Mesothelial cell of epicardium (in vitro differentiated cells): ENCODE measurements around the gene WWOX. TPM values are rescaled to one million over a fixed set of nuclear protein-coding genes. Genes with fewer than 3 reads are reported as not detected.

Experiments used
- DNase-seq, 2 experiments: peaks; one replicate each; pipeline ENCODE4 v3.0.0; 2021; ENCODE audit warnings: low spot score in 2 of 2; ENCODE audit not compliant: unreplicated experiment in 2 of 2
- H3K27ac Mint-ChIP-seq: 2 replicates; pipeline ENCODE4 v1.8.0; 2021; ENCODE audit warnings: mixed read lengths
- H3K27me3 Mint-ChIP-seq: 2 replicates; pipeline ENCODE4 v1.8.0; 2021; ENCODE audit warnings: low read depth, mixed read lengths
- H3K36me3 Mint-ChIP-seq: 2 replicates; pipeline ENCODE4 v1.8.0; 2021; ENCODE audit warnings: mixed read lengths
- H3K4me1 Mint-ChIP-seq: 2 replicates; pipeline ENCODE4 v1.8.0; 2021; ENCODE audit warnings: mixed read lengths
- H3K4me3 Mint-ChIP-seq: 2 replicates; pipeline ENCODE4 v1.8.0; 2021; ENCODE audit warnings: mild to moderate bottlenecking, moderate library complexity, mixed read lengths
- H3K9me3 Mint-ChIP-seq: 2 replicates; pipeline ENCODE4 v1.8.0; 2021; ENCODE audit warnings: mixed read lengths
- total RNA-seq: library from RNA; stranded (reverse); gene quantifications from 3 replicates; pipeline ENCODE4 v1.2.1, GENCODE V29; 2021
- TF ChIP-seq, protein P1 (sequence below): fragments of 200-600 bp; sonication (generic); IDR thresholded peaks from one replicate; pipeline ENCODE4 v1.5.0; 2021; ENCODE audit warnings: antibody characterized with exemption; ENCODE audit not compliant: unreplicated experiment

The WWOX gene
- total RNA-seq, 1 donor from 2014 or later = 29.7 TPM

DNA sequence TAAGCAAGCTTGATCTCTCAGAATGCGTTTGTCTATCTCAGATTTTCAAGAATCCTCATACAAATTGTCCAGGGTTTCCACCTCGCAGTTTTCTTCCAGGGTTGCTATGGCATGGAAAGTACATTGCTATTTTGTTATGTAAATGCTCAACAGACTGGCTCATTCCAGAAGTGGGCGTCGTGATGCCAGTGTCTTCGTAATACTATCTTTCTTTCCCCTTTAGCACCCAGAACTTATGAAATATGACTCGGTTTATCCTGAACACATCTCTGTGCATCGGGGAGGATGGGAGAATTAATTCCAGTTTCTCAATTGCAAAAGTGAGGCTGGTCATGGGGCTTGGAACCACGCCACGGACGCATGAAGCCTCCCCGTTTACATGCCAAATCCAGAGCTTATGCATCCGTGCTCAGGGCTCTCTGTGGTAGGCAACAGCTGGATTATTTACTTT is 405.0 kb downstream of the WWOX start:
- DNase-seq = no peak

GRCh38 chr16:78505036-78505435 is 405.6 kb downstream of the WWOX start:
- Mint-ChIP-seq H3K4me3 (no peak overlapping the region), H3K4me1 (peaks cover 33% of the 10 kb centered on the region), H3K27me3 (peaks cover 3% of the 10 kb centered on the region), H3K27ac (no peak overlapping the region), H3K9me3 (peaks cover 5% of the 10 kb centered on the region), H3K36me3 (no peaks in the 10 kb centered on the region)
- no peak for DNase-seq
- TF ChIP-seq, protein P1, sequence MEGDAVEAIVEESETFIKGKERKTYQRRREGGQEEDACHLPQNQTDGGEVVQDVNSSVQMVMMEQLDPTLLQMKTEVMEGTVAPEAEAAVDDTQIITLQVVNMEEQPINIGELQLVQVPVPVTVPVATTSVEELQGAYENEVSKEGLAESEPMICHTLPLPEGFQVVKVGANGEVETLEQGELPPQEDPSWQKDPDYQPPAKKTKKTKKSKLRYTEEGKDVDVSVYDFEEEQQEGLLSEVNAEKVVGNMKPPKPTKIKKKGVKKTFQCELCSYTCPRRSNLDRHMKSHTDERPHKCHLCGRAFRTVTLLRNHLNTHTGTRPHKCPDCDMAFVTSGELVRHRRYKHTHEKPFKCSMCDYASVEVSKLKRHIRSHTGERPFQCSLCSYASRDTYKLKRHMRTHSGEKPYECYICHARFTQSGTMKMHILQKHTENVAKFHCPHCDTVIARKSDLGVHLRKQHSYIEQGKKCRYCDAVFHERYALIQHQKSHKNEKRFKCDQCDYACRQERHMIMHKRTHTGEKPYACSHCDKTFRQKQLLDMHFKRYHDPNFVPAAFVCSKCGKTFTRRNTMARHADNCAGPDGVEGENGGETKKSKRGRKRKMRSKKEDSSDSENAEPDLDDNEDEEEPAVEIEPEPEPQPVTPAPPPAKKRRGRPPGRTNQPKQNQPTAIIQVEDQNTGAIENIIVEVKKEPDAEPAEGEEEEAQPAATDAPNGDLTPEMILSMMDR = no peak

More for the DNA sequence above, 405.0 kb downstream of the WWOX start:
- TF ChIP-seq, protein P1 = no peak
- Mint-ChIP-seq H3K9me3 (peaks cover 5% of the 10 kb centered on the region), H3K36me3 (no peaks in the 10 kb centered on the region), H3K27me3 (peaks cover 1% of the 10 kb centered on the region), H3K27ac (no peak overlapping the region), H3K4me3 (no peak overlapping the region), H3K4me1 (peaks cover 33% of the 10 kb centered on the region)

DNA sequence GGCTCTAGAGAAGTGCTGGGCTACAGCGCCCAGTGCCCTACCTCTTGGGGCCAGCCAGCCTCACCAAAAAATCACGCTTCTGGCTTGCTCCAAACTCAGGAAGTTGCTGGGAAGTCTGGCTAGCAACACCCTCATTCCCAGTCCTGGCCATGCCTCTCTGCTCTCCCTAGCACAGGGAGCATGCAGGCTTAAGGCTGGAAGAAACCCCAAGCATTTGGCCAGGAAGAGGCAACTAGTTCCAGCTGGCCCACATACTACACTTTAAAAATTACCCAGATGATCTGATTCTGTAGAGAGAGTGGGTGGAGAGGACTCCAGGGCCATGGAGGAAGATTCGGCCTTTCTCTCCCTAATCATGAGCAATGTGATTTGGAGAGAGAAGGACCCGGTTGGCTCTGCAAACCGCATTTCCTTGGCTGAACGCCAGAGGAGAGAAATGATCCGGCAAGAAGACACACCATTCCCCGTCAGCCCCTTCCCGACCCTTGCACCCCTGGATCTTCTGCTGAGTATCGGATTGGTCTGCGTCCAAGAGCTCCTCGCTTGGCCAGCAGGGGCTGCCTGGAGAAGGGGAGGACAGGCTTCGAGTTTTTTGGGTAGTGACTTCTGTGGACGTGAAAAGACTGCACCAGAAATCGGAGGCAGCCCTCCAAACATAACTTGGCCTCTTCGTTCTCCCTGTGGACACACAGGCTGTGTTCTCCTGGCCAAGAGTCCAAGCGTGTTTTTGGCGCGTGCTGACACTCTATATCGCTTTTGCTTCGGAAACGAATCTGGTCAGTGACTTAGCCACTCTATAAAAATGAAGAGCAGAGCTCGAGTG is 406.3 kb downstream of the WWOX start:
- no peaks in the 10 kb centered on the region for H3K36me3 Mint-ChIP-seq
- H3K9me3 Mint-ChIP-seq = peaks cover 5% of the 10 kb centered on the region
- TF ChIP-seq, protein P1 = no peak
- no peak overlapping the region for H3K4me3 Mint-ChIP-seq
- H3K27ac Mint-ChIP-seq = peak overlapping the region; percentile 66
- peaks cover 1% of the 10 kb centered on the region for H3K27me3 Mint-ChIP-seq
- DNase-seq = peak; percentile 30 to 41
- peaks cover 33% of the 10 kb centered on the region for H3K4me1 Mint-ChIP-seq

DNA sequence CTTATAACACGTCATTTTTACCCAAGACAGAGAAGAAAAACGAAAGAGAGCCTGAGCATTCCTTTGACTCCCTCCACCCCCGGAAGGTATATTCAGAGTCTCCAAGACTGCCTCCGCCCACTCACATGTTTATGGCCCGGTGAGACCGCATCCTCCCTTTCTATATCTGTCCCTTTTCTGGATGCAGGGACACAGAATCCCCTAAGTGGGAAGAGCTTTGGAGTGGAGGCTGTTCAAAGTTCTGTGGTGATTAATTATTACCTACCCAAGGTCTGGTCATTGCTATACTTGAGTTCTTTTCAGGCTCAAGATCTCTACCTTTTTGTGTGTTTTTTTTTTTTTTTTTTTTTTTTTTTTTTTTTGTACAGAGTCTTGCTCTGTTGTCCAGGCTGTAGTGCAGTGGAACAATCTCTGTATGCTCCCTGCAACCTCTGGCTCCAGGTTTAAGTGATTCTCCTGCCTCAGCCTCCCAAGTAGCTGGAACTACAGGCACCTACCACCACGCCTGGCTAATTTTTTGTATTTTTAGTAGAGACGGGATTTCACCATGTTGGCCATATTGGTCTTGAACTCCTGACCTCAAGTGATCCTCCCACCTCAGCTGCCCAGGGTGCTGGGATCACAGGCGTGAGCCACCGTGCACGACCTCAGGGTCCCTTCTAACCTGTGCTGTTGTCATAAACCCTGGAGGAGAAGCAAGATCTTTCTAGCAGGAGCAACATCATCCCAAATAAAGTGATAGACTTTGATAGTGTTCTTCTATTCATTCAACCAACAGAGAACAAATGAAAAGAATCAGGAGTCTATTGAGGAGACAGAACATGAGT is 407.1 kb downstream of the WWOX start:
- Mint-ChIP-seq H3K4me3 (no peak overlapping the region), H3K27me3 (peaks cover 1% of the 10 kb centered on the region), H3K36me3 (no peaks in the 10 kb centered on the region), H3K9me3 (peaks cover 5% of the 10 kb centered on the region), H3K27ac (peak overlapping the region; percentile 66), H3K4me1 (peaks cover 31% of the 10 kb centered on the region)
- DNase-seq = no peak
- TF ChIP-seq, protein P1 = no peak

DNA sequence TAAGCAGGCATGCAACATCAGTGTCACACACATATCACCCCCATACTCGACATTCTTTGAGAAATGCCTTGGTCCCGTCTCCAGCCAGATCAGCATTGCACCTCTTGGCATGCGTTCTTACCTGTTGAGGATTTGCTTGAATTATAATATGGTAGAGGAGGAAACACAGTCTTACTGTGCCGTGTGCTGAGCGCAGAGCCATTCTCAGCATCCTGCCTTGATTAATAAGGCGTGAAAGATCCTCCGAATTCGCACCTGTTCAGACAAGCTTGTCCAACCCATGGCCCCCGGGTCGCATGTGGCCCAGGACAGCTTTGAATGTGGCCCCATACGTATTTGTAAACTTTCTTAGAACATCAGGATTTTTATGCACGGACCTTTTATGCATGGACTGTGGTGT is 408.1 kb downstream of the WWOX start:
- Mint-ChIP-seq H3K4me3 (no peak overlapping the region), H3K9me3 (no peaks in the 10 kb centered on the region), H3K27ac (no peak overlapping the region), H3K27me3 (peaks cover 1% of the 10 kb centered on the region), H3K36me3 (no peaks in the 10 kb centered on the region), H3K4me1 (peaks cover 31% of the 10 kb centered on the region)
- DNase-seq = no peak
- TF ChIP-seq, protein P1 = no peak
